SK-N-DZ (cell line): ENCODE results near the gene ADCY1.

ENCODE experiments used
- DNase-seq: peaks from one replicate; pipeline ENCODE4 v3.0.0-alpha.2; 2015; ENCODE audit warnings: low spot score

Gene ADCY1

DNA sequence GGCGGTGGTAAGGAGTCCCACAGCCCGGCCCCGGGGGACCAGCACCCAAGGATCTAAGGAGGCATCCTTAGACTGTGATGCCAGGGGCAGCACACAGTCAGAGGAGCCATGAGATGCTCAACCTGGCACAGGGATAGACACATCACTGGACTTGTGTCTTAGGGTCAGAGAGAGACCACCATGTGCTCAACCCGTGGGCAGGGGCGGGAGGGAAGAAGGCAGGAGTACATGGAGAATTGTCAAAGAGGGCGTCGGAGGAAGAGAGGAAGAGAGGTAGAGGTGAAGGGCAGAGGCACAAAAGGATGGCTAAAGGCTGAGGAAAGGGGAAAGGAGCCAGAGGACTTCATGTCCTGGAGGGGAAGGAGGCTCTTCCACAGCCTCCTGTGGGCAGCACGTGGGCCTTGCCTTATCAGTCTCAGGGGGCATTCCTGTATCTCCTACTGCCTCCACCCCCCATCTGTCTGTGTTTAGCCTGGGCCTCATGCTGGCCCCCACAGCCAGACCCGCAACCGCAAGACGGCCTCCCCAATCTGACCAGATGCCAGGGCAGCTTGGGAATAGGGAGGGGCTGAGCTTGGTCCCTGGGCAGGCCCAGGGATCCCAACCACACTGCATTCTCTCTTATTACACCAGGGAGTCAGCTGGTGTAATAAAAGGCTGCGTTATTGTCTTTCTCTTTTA is 2.2 kb downstream of the ADCY1 start:
- DNase-seq, result no peak

DNA sequence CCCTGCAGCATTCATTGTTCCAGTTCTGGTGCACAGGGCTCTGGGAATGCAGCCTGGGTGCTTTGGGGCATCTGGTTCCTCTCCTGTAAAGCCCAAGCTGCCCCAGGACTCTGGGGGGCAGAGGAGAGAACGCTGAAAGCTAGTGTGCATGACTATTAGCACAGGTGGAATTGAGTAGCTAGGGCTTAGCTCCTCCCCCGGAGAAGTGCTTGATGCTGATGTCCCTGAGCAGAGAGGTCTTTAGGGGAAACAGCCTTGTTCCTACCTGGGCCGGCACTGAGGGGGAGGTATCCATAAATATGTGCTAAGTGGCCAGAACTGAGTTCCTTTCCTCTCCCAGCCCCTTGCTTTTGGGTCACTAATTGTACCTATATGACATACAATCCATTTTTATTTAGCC is 3.9 kb downstream of the ADCY1 start:
- no peak for DNase-seq

DNA sequence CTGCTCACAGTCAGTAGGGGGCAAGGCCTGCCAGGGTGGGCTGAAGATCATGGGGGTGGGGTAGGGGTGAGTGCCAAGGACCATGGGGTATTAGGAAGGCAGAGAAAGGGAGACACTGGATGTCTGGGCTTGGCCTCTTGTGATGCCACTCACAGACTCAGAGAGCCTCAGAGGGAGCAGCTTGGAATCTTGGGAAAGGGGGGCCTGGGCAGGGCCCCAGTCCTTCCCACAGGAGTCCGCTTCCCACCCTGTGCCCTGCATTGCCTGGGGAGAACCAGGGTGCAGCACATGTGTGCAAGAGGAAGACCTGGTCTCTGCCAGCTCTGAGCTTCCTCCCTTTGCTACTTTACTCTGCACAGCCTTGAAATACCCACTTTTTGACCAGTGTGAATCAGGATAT is 4.3 kb downstream of the ADCY1 start:
- no peak for DNase-seq

DNA sequence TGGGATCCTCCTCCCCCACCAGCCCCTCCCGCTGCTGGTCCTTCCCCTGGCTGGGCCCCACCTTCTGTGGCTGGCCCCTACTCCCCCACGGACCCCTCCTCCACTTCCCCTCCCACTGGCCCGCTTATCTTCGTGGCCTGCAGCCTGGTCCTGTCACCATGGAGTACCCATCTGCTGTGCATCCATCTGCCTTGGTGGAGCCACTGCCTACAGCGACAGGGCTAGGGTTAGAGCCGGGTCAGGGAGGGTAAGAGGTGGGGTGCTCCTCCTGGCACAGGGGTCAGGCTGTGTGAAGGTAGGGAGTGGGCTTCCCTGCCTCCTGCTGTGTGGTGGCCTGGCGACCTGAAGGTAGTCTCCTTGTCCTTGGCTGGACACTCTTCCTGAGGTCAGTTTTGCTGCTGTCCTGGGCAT is 5.2 kb downstream of the ADCY1 start:
- peak; percentile 66 for DNase-seq

DNA sequence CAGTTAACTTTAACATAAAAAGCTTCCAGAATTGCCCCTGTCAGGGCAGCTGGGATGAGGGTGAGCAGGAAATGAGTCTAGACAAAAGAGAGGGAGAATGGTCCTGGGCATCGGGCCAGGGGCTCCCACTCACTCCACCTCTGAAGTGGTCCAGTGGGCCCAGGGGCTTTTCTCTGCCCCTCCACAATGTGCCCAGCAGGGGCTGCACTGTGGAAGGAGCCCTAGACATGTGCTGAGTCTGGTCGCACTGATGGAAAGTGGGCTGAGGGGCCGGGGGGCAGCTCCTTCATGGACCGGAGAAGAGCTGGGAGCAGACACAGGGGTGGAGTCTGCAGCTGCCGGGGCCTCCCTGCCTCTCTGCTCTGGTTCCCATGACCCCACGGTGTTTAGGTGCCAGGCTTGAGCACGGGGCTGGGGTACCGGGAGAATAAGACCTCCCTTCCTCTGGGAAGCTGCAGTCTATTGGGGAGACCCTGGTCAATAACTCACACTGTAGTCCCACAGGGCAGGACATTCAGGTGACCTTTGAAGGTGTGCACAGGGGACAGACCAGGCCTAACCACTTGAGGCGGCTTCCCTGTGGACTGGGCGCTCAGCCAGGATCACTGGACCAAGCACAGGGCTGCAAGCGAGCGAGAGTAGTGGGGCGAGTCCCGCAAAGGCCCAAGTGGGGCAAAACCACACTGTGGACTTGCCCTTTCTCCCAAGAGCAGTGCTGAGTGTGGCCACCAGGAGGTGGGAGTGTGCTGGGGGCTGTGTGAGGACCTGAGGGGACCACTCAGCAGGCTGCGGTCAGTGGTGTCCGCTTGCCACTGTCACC is 6.1 kb downstream of the ADCY1 start:
- DNase-seq, result no peak

DNA sequence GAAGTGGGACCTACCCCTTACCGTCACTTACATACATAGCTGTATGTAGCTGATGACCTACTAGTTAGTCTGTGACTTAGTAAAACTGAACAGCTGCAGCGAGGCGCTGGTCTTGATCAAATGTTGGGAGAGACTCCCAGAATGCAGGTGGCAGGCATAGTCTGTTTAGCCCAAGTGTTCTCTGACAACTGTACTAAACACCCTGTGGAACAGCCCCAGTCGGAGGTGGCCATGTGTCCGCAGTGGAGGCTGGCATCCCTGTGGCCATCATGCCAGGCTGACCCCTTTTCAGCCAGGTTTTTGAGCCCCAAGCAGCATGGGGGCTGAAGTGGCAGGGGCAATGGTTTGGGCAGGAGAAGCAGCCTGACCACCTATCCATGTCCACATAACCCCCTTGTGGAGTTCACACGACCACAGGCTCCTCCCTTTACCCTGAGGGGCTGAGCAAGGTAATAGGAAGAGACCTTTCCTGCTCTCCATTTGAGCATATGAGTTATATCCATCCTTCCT is 7.2 kb downstream of the ADCY1 start:
- no peak for DNase-seq

DNA sequence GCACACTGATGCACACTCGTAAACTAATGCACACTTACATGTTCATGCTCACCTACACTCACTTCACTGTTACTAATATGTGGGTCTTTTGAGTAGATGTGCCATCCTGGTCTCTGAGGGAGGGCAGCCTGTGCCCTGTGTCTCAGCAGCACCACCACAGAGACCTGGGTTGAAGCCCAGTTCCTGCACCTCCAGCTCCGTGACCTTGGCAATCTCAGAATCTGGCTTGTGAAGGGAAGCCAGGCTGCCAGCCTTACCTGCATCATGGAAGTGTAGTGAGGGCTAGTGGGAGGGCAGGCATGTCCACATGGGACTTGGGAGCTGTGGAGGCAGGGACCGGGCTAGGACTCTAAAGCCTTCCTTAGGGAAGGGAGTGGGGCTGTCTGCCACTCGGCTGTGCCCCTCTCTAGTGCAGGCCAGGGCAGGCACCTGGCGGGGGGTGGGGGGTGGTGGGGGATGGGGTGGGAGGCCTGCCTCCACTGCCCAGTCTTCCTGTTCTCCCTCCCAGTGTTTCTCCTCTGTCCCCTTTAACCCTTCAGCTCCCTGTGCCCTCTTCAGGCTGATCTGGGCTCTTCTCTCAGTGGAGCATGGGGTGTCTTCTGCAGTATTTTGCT is 8.1 kb downstream of the ADCY1 start:
- DNase-seq, result no peak

DNA sequence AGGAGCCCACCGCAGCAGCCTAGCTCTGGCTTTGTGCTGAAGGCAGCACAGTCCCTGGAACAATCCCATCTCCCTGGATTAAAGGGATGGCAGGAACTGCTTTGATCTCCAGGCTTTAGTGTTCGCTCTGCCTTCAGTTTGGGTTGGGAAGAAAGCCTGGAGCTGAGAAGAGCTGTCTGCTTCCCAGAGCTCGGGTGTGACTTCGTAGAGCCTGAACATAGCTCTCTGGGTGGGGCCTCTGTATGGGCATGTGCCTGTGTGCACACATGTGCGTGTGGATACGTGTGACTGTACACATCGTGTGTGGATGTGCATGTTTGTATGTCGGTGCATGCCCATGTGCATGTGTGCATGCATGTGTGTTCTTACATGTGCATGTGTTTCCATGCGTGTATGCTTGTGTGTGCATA is 8.7 kb downstream of the ADCY1 start:
- DNase-seq, result no peak

DNA sequence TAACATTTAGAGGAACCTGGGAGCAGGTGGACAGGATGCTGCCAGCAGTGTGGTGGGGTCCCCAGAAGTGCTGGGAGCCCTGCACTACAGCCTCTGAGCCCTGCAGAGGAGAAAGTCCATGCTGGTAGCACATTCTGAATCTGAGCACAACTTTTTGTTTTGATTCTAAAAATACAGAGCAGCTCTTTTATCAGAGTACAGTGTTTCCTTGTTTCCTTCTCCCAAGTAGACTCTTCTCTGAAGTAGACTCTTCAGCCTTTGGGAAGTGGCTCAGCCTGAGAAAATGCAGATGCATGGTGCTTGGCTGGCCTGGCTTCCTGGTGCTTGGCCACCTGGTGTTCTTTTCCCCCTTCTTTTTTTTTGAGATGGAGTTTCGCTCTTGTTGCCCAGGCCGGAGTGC is 9.1 kb downstream of the ADCY1 start:
- no peak for DNase-seq

DNA sequence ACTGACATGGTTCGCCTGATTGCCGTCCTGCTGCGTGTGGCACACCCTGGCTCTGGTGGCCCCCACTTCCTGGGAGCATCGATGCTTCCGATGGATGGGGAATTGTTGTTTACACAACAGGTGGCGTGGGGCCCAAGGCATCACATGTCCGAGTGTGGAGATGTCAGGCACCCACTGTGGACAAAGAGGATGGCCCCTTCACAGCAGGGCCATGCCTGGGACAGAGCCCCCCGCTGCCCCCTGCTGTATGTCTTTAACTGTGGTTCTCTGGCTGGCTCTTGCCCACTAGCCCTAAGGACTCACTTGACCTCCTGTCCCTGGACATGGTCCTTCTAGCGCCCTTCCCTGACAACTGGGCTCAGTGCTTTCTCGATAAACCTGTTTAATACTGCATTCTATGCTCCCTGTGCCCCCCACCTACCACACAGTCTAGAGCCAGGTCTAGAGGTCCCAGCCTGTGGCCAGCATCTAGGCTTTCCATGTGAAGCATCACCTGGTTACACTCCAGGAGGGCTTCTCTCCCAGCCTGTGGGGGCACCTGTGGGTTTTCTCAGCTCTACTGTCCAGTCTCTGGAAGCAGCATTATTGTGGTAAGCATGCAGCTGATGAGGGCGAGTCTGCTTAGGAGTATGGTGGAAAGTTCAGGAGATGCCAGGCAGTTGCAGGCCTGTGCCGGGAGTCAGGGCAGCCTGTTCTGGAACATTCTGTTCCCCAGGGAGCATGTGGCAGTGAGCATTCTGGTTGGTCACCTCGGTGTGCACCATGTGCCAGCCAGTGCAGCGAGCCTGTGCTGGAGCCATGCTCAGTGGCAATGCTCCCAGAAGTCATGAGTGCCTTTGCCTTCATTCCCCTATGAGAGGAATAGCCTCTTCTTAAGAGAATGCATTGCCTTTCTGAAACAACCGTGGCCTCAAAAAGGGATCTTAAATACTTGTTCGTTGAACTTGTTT is 10.4 kb downstream of the ADCY1 start:
- no peak for DNase-seq

DNA sequence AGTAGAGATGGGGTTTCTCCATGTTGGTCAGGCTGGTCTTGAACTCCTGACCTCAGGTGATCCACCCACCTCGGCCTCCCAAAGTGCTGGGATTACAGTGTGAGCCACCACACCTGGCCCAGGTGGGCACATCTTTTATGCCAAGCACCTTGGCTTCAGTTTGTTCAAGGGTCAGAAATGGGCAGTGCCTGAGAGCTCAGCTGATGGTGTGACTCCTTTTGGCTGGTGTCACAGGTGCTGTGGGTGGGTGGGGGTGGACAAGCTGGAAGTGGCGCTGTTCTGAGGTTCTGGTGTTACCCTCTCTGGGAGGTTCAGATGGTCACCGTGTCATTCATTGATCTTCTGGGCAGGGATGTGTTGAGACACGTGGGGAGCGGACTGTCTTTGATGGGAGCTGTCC is 11.5 kb downstream of the ADCY1 start:
- DNase-seq, result no peak

DNA sequence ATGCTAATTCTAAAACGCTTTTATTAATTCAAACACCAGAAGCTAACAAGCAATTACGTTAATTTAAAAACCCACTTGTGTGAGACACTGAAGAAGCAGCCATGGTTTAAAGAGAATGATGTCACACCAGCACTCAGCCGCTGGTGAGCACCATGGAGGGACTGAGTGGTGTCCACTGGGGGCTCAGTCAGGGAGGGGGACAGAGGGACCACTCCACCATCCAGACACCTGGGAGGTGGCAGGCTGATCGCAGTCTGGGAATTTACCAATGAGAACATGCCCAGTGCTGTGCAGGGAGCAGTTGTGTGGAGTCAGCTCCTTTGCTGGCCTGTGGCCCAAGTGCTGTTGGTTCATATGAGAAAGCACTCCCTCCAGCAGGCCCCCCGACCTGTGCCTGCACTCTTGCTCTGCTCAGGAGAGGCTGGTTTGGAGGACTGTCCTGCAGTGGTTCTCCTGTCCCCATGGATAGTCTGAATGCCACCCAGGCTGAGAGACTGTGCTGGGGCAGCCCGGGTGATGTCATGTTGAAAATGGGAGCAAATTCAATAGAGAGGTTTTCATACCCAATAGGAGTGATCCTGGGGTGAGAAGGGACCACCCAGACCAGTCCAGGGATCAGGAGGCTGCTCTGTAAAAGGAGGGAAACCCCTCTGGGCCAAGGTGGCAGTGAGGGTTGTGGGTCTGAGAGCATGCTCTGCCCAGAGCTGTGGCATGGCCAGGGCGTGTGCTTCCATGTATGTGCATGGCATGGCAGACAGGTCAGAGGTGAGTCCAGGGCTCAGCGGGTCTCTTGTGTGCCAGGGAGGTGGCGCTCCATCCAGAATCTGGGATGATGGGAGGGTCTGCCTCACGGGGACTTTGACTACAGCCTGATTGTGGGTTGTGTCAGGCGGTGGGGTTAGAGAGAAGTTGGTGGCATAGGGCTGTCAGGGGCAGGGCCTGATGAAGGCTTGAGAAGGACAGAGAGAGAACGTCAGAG is 12.7 kb downstream of the ADCY1 start:
- DNase-seq, result no peak

DNA sequence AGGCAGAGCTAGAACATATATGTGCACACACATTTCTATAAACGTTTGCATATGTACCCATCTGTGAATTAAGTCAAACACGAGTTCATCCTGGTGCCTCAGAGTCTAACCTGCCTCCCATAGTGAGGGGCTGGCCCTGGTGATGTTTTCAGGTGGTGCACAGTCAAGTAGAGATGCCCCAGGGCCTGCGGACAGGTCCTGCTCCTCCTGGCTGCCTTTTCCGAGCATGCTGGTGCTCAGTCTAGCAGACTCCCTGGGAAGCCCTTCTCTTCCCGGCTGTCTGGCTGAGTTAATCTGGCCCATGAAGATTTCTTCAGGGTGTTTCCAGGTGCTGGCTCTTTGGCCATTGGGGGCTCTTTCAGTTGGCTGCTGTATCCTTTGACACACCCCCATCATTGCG is 14.3 kb downstream of the ADCY1 start:
- DNase-seq, result no peak

DNA sequence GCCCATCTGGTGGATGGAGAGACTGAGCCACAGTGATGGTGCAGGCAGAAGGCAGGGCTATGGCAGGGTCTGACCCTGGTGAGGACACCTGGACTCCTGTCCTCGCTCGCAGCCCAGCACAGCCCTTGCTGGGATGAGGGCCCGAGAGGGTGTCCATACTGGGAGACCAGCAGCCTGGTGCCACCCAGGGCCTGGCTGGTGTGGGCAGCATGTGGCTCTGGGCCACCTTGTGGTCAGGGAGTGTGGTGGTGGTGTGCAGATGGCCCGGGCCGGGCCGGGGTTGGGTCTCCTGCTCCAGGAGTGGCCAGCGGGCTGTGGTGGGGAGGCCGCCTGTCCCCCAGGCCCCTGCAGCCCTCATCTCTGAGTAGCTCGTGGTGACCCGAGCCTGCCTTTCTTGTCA is 14.9 kb downstream of the ADCY1 start:
- no peak for DNase-seq

DNA sequence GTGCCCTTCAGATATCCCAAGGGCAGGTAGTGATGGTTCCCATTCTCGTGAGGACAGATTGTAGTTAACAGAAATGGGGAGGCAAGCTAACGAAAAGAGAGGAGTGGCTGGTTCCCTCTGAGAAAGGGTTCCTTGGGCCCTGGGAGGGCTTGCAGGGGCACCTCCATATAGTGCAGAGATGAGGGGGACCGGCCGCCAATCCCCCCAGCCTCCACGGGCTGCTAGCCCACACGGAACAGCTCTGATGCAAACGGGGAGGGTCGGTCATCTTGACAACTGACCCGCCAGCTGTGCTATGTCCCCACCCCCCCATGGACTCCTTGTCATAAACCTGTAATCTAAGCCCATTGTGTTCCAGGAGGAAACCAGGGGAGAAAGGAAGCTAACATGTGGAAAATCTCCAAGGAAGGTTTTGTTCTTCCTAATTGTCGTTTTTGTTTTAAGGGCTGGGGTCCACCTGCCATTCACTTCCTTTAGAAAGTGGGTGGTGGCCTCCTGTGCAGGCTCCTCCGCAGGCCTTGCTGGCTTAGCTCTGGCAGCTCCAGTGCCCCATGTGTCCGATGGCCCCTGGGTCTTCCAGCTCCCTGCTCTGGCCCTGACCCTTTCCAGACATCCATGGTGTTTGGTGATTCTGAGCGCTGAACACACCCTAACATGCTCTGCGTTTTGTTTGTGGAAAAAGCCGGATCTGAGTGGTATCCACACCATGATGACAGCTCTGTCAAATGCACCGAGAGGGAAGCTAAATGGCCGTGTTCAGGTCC is 15.9 kb downstream of the ADCY1 start:
- no peak for DNase-seq

DNA sequence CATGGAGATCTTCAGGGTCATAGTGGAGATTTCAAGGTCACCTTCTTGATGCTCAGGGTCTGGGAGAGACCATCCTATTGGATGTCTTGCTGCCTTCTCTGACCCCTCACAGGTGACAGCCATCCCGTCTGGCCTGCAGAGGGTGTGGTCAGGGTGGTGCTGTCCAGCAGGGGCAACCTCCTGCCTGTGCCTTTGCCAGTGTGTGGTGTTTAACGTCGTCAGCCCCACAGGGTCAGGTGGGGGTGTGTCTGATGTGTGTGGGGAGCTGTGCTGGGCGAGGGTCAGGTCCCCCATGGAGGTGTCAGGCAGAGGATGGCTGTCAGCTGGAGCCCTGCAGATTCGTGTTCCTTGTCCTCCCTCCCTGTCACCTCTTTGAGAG is 16.5 kb downstream of the ADCY1 start:
- no peak for DNase-seq

DNA sequence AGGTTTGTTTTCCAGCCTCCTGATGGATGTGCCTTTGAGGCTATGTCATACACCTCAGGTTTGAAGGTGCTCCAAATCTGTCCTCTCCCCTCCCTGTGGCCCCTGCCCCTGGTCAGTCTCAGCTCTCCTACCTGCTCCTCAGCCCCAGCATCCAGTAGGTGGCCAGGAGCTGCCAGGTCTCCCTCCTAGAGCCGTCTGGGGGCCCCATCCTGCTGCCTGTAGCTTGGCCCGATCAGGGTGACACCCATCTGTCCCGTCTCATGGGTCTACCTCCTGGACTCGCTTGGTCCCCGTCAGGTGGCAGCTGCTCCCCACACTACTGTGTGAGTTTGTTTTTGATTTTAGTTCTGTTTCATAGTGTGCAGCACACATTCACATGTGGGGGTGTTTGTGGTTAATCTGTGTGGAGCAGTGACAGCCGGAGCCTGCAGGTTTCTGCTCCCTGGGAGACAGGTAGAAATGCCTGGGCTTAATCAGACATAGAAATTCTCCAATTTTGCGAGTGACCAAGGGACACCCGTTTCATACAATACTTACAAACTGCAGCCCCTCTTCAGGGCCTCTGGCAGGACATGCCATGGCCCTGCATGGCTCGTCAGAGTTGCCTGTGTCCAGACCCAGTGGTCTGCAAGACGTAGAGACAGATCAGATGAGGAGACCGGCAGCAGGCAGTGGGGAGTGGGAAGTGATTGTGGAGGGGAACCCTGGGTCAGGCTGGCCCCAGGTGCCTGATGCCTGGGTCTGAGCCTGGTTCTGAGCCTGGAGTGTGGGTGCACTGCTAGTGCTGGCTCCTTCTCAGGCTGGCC is 17.1 kb downstream of the ADCY1 start:
- no peak for DNase-seq

DNA sequence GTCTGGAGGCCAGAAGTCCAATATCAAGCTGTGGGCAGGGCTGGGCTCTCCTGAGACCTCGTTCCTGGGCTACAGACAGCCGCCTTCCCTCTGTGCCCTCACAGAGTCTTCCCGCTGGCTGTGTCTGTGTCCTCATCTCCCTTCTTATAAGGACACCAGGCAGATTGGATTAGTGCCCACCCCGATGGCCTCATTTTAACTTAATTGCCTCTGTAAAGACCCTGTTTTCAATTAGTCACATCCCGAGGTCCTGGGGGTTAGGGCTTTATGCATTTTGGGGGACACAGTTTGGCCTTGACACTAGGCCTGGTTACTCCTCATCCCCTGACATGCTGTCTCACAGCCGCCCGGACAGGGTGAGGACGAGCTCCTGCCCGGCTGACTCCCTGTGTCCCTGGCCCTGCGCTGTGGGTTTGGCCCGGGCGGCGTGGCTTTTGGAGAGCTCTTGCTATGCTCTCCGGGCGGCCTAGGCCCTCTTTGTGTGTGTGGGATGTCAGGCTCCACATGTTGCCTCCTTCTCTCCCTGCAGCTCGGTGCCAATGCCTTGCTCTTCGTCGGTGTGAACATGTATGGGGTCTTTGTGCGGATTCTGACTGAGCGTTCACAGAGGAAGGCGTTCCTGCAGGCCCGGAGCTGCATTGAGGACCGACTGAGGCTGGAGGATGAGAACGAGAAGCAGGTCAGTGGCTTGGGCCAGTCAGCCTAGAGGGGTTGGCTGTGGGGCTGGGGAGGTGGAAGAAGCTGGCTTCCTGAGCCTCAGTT is 18.2 kb downstream of the ADCY1 start:
- DNase-seq, result peak; percentile 29
